Activated T-cell treated with anti-CD3 and anti-CD28 coated beads, Interleukin-2, amount 50 U/mL, for 48 hours (primary cell): ENCODE data around the gene C10orf53.

Experiments
- DNase-seq, 2 experiments: peaks; one replicate each; pipeline ENCODE4 v3.0.0-alpha.2; 2020

The C10orf53 gene, protein sequence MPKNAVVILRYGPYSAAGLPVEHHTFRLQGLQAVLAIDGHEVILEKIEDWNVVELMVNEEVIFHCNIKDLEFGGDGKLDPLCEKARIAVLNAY

DNA sequence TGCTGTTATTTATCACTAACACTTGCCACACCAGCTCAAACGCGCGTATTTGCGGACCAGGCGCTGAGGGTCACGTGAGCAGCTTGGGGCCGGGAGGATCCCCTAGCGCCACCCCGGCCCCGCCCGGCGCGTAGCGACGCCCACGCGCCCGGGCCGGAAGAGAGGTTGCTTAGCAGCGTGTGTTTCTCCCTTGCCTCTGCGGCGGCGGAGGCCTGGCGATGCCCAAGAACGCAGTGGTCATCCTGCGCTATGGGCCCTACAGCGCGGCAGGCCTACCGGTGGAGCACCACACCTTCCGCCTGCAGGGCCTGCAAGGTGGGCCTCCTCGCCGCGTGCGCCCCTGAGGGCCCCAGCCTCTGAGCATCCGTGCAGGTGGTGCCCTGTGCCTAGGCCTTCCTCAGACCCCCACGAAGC is at the start of gene C10orf53:
TSS of gene C10orf53 (plus strand) at position 172 of the 414 bp plus-strand sequence. CDS start at position 219, 47 bp downstream.
- DNase-seq, result peak; percentile 42 to 50

DNA sequence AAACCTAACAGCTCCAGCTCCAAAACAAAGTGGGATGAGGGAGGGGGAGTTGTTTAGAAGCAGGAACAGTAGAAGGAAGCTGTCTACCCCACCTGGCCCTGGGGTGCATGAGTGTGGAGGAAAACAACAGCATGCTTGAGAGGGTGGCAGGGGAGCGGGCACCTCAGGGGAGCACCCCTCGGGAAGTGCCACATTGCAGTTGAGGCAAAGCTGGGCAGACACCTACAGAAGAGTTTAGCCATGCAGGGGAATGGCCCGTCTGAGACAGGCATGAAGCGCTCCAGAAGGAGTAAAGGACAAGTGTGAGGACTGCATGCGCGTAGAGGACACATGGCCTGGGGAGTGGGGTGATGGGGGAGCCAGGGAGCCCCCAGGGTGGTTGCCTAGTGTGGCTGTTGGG is 47.5 kb upstream of the C10orf53 start:
- no peak for DNase-seq

DNA sequence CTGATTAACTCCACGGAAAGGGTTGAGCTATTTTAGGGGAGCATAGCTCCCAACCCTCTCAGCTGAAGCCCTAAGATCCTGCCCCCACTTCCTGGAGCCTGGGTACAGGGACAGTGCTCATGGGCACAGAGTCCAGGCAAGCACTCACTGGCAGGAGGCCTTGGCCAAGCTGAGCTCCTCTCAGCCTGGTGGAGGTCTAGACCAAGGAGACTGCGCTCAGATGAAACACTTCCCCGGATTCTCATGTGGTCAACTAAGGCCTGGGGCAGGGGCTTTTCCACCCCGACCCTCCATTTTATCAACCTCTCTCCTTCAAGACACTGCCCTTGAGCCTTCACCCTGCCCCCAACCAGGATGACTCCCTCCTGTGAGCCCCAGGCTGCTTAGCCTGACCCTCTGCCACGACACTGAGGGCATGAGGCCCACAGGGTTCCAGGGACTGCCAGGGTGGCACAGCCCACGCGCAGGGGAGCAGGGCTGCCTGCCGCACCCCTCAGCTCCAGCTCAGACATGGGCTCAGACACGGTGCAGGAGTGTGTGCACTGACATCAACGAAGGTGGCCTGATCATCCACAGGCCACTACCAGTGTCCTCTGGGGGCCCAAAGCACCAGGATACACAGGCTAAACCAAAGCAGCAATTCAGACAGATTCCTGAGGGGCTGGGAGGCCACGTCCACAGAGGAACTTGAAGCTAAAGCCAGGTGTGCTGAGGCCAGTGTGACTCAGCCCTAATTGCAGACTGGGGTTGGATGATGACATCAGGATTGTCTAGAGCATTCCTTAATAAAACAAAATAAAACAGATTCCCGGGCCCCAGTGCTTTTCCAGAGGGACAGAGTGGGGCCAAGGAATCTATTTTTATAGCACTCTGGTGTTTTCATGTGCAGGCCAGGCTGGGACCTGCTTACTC is 46.8 kb upstream of the C10orf53 start:
- no peak for DNase-seq

DNA sequence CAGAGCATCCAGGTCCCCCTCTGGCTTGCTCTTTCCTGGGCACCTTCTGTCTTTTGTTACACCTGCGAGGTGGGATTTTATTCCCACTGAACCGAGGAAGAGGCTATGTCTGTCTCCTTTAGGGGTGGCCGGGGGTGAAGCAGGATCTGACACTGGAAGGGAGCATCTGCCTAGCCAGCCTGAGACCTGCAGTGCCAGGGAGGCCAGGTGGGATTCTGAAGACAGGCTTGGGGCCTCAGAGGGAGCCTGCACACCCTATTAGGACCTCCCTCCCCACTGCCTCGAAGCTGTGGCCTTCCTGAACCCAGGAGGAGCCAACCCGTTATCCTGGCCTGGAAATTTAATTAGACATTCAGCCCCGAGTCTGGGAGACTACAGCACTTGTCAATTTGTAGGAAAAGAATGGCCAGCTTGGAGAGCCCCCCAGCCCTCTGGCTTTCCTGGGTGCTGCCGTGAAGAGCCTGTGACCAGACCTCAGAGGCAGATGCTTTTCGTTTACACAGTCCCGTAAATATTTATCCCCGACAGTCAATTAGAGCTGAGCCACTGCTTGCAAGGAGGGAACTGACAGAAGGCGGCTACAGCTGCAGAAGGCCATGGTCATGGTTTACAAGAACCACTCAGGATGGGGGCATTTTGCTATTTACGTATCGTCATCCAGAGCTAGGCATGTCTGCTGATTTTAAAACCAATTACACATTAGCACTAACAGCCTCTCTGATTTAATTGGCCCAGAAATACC is 46.0 kb upstream of the C10orf53 start:
- no peak for DNase-seq

DNA sequence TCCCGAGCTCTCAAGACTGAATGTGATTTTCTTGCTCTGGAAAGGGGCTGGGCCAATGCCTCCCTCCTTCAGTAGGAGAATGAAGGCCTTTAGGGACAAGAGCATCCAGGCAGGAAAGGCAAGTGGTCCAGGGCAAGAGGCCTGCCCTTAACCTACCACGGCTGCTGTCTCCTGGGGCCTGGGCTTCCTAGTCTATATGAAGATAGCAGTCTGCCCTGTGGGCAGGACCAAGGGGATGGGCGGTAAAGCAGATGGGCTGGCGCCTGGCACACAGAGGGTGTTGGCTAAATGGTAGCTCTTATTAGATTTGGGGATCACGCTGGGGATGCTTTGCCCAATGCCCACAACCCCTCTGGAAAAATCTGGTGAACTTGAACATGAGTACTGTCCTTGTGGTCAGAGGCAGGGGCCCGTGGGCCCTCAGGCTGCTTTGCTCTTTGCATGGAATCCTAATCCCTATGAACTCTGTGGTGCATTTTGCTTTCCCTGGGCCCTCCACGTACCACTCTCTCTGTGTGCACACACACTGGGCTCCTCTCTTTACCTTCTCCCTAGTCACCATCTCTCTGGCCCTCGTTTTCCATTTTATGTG is 45.3 kb upstream of the C10orf53 start:
- no peak for DNase-seq

DNA sequence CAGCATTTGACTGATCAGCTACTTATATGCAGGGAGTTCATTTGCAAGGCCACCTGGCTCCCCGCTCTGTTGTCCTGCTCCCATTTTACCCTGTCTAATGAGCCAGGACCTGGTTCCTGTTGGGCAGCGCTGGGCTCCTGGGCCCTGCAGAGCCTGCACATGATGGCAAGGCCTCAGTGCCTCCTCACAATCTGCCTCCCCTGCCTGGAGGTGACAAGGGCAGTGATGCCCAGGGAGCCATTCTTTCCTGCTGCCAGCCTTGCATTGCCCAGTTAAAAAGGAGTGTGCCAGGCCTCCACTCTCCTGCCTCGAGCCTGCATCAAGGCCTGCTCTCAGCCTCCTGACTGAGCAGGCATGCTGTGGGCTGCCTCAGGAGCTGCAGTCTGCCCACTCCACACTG is 37.1 kb upstream of the C10orf53 start:
- no peak for DNase-seq

DNA sequence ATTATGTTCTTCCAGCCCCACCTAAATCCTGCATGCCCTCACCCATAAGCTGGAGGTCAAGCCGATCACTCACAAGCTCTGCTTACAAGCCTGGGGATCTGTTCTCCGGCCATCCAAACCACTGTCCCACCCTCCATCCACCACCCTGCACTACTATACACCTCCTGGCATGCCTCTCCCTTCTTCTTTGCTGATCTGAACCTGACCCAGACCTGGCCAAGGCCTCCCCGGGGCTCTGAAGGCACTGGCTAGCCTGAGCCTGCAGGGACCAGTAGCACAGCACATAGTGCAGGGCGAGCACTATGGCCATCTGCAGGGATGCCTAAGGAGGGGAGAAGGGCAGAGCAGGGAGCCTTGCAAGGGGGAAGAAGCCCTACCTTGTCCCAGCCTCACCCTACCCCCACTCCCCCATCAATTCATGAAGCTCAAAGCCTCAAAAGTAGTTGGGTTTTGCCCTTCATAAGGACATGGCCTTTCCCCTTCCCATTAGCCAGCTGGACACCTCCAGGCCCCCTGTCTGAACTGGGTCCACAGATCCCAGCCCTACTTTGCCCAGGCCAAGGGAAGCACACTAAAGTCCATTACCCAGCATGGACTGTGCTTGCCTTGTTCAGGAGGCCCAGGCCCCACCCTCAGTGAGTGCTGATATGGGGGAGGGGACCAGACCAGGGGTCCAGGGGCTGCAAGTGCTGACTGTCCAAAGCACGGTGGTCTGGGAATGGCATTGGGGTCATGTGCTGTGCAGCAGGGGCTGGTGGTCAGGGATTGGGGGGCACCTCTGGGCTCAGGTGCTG is 36.0 kb upstream of the C10orf53 start:
- no peak for DNase-seq

DNA sequence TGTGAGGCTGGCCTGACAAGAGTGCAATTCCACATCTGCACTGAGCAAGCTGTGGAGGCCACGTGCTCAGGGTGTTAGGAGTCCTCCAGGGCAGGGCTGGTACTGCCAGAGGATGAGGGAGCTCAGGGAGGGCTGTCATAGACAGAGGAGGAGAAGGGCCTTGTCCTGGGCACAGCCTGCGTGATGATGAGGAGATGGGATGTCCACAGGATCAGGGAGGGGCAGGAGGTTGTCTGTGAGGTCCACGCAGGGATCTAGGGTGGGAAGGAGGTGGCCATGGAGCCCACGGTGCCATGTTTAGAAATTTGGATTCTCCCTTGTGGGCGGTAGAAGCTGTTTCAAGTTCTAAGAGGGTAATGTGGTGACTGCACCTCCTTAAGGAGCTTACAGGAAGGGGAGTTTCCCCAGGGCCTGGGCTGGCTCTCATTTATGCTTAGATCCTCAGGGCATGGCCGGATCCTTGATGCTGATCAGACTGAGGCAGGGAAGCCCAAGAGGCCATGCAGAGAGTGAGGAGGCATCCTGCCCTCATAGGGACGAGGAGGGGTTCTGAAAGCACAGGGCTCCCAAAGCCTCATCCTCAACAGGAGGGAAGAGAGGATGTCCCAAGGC is 35.3 kb upstream of the C10orf53 start:
- DNase-seq, result no peak

DNA sequence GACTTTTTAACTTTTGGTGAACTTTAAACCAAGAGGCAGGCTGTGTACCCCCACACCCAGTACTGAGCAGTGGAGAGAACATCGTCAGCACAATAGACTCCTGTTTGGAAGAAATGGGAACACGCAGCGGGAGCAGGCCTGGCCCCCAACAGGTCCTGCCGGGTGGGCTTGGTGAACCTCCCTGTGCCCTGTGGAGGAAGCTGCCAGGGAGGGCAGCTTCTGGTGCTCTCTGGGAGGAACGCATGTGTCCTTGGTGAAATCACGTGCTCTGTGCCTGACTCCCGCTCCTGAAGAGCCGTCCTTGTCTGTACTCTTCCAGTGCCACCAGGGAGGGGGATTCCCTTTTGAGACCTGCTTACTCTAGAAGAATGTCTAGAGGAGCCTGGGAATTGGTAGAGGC is 34.0 kb upstream of the C10orf53 start:
- DNase-seq, result no peak

DNA sequence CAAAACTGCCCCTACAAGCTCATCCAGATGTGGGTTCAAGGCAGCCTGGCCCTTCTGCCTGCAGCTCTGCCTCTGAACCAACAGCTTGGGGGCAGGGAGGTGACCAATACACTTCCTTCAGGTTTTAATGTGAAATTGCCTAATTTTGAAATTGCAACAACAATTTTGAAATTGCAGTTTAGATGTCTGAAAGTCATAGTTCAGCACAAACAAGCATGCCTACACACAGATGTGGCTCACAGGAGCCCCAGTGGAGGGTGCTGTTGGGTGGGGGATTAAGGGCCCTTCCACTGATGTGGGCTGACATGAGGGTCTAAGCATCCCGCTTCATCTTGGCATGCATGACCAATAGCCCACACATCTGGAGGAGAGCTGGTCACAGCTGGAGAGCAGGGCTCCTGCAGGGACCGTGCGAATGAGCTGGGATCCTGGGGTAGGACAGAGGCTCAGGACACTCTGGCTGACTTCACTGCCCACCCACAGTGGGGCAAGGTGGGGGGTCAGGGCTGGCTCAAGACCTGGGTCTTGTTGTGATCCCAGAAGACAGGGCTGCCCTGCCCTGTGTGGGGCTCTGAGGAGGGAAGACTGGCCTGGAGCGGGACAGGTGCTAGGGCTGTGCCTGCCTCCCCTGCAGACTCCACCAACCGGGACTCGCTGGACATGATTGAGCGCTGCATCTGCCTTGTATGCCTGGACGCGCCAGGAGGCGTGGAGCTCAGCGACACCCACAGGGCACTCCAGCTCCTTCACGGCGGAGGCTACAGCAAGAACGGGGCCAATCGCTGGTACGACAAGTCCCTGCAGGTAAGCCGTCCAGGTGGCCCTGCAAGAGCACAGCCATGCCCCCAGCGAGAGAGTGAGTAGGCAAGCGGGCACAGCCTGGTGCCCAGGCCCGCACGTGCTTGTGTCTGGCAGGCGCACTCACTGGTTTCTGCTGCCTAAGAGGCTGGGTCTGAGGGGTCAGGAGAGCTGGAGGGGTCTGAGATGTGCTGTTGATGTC is 33.3 kb upstream of the C10orf53 start:
- DNase-seq, result no peak

DNA sequence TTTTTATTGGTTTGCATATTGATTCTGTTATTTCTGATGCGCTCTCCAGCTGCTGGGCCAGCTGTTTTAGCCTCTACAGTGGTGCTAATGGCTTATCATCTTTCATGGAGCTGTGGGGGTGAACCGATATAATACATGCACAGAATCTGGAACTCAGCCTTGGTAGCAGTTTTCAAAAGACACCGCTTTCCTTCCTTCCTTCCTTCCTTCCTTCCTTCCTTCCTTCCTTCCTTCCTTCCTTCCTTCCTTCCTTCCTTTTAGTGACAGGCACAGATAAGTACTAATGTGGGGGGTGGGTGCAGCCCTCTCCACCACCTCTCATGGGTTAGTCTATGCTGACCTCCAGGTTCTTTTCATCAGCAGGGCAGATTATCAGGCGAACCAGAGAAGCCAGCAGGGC is 31.9 kb upstream of the C10orf53 start:
- DNase-seq, result no peak

DNA sequence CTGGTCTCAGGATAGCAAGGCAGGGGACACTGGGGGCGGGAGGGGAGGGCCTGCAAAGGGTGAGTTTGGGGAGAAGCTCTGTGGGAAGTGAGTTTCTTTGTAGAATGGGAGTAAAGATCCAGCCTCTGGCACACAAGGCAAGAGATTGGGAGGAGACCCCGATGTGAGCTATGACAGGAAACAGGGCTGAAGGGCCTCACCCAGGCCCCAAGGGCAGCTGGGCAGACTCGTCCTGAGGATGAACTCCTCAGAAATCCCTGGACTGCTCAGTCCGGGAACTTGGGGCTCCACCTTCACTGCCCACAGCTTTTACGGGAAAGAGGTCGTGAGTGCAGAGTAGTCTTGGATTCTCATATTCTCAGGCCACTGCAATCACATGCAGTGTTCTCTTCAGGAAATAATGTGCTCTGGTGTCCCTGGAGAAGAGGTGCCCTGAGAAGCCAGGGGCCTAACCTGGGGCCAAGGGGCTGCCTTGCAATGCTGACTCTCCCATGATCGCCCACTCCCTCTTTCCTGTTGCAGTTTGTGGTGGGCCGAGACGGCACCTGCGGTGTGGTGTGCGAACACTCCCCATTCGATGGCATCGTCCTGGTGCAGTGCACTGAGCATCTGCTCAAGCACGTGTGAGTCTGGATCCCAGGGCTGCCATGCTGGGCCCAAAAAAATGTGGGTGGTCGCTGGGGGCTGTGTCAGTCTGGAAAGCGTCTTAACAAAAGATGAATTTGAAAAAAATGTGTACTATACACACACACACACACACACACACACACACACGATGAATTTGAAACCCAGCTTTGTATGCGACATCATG is 31.3 kb upstream of the C10orf53 start:
- DNase-seq, result no peak

DNA sequence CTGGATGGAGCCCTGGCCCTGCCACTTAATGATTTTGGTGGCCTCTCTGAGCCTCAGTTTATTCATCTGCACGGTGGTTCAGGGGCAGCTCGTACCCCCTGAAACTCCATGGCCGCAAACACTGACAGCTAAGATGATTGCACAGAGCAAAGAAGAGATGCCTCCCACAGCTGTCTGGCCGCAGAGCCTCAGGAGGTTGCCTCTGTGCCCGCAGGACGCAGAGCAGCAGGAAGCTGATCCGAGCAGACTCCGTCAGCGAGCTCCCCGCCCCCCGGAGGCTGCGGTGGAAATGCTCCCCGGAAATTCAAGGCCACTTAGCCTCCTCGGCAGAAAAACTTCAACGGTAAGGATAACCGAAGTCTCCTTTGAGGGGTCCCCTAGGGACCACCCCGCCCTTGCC is 30.2 kb upstream of the C10orf53 start:
- peak; percentile 37 to 54 for DNase-seq

DNA sequence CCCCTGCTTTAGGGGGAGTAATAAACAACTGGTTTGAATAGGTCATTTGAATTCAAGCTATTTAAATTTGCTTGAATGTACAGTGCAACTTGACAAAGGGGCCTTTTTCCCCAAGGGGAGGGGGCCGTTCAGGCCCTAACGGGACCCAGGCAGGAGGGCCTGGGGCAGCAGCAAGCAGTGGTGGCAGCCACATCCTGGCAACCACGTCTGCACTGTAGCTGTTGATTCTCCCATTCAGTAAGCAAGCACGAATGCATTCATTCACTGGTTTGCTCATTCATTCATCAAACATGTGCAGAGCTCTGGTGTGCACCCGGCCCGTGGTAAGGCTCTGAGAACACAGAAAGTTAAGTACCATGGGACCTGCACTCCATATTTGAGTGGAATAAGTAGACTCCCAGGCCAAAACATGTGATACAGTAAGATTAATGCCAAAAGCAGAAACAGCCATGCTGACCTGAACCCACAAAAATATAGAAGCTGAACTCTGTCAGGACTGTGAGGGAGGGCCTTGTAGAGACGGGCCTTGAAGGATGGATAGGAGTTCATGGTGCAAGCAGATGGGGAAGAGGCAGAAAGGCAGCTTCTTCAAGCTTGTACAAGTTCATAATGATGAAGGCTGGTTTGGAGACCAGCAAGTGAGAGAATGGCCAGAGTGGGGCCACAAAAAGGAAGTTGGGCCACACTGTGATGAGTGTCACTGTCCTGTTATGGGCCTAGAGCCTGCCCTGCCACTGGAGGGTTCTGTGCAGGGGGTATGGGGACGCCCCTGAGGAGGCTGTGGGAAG is 29.3 kb upstream of the C10orf53 start:
- DNase-seq, result no peak

DNA sequence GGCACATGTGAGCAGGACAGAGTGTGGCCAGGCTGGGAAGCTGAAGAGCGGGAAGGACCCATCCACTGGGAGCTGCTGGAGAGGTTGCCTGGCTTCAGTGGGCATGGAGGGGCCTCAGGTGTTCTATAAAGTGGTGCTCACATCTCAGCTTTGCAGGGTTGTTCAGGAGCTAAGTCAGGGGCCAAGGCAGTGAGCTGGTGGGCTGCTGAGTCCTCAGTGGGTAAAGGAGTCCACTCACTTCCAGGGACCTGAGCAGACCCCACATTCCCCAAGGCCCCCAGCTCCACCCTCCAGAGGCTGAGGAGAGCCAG is 28.8 kb upstream of the C10orf53 start:
- no peak for DNase-seq

DNA sequence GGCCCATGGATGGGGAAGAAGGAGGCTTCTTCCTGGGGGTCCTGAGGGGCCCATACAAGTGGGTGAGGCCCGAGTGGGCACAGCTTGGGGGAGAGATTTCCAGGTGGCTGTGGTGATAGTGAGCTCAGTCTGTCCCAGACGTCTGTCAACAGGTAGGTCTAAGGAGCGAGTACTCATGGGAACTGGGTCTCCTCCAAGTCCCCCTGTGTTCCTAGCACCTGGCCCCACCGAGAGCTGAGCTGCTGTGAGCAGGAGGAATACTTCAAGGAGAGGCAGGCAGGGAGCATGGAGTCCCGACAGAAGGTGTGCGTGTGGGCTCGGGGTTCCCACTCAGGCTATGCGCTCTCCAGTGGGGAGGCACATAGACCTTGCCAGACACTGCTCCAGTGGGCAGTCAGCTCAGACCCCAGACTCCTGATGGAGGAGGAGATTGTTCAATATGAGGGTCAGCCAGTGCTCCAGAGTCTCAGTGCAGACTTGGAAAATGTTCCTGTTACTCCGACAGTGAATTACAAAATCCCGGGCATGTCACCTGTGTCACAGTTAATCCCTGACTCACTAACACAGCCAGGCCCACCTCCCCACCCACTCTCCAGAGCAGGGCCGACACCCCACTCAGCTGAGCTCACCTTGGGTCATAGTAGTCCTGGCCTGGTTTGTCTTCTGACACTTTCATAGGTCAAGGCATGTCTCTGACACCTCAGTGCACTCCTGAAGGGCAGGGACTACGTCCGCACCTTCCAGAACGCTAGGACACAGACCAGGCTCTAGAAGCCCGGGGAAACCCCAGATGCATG is 28.2 kb upstream of the C10orf53 start:
- no peak for DNase-seq

DNA sequence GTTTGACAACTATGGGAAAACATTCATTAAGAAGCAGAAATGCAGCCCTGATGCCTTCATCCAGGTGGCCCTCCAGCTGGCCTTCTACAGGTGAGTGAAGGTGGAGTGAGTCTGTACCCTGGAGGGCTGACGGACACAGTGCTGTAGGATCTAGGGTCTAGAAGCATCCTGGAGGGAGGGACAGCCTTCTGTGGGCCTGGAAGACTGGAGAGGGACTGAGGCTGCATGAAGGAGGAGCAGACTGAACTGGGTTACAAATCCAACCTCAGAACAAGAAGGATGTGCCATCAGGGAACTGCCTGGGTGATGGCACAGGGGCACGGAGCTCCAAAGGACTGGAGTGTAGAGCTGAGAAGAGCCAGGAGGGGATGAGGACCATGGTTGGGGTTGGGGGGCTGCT is 27.5 kb upstream of the C10orf53 start:
- DNase-seq, result no peak
